Stimulated activated CD4-positive, alpha-beta T cell treated with anti-CD3 and anti-CD28 coated beads, Interleukin-2, amount 100 ng/mL, for 4 hours (primary cell): Measurements from ENCODE around the gene DIABLO.
"Not testable (repeated sequence)": the region's sequence is repeated elsewhere in the genome, so short reads cannot be mapped to it uniquely, and the experiment has no call there.

Source experiments
- DNase-seq: peaks from one replicate; pipeline ENCODE4 v3.0.0-alpha.2; 2020; ENCODE audit warnings: low read depth

The DIABLO gene

DNA sequence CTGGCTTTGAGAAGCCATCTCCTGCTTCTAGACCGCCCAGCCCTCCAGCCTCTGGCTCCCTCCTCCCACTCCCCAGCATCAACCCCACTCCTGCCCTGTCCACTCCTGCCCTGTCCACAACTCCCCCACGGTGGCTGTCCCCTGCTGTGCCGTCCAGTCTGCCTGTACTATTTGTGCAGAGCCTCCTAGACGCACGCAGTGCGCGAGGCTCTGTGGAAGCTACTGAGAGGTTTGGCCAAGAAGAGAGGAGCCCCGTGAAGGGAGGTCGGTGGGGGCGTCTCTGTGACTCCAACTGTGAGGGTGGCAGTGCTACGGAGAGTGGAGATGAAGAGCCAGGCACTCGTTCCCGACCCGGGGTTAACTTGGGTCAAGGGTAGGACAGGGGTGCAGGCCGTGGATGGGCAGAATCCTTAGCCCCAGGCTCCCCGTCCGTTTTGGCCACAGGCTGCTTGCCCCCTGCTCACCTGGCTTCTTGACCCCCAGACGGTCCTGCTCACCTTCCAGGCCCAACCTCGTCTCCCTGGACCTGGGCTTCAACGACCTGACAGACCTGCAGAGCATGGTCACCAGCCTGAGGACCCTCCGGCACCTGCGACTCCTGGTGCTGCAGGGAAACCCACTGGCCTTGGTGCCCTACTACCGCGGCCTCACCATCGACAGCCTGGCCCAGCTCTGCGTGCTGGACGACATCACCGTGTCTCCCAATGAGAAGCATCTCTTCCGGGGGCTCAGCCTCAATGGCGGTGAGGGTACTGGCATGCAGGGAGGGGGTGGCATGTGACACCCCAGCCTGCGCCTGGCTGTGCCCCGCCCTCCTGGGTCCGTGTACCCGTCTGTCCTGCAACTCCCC, 36.0 kb downstream of the DIABLO start:
- DNase-seq: no peak

DNA sequence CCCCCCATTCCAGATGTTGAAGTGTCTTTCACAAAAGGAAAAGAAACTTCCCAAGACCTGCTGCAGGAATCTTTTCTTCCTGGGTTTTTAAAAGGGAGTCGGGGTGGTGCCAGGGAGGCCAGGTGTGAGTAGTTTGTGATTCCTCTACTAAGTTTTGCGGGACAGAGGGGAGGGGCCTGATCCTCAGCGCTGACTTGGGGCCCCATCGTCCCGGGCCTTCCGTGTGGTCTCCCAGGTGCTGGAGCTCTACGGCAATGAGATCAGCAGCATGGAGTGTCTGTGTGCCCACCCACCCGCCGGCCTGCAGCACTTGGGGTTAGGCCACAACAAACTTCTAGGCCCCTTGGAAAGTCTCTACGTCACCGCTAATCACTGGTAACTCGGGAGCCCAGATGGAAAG, 38.4 kb downstream of the DIABLO start:
- DNase-seq: no peak

DNA sequence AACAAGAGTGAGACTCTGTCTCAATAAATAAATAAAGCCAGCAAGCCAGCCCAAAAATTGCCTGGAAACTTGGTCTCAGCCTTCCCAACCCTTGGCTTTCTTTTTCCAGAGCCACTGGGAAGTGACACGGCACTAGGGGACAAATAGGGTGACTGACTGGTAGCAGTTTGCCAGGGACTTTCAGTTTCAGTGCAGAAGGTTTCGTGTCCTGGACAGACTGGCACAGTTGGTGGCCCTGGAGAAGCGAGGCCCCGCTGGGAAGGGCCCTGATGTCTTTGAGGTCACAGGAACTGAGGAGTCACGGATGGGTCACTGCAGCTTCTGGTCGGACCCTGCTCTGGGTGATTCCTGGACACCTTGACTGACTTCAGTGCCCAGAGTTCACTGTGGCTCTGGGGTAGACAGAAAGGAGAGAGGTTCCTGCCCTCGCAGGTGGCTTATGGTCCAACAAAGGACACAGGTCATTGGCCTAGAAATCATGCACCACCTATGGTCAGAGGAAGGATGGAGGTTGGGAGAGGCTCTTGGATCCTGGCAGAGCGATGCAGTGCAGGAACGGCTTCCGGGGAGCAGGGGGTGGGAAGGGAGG, 40.3 kb downstream of the DIABLO start:
- no peak for DNase-seq

DNA sequence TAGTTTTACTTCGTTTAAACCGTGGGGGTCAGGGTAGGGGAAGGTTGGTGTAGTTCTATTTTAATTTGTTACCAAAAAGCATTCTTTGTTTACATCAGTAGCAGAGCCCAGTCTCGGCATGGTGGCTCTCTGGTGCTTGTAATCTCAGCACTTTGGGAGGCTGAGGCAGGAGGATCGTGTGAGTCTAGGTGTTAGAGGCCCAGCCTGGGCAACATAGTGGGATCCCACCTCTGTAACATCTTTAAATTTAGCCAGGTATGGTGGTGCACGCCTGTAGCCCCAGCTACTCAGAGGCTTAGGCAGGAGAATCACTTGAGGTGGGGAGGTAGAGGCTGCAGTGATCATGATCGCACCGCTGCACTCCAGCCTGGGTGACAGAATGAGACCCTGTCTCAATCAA, 40.8 kb downstream of the DIABLO start:
- DNase-seq: no peak

DNA sequence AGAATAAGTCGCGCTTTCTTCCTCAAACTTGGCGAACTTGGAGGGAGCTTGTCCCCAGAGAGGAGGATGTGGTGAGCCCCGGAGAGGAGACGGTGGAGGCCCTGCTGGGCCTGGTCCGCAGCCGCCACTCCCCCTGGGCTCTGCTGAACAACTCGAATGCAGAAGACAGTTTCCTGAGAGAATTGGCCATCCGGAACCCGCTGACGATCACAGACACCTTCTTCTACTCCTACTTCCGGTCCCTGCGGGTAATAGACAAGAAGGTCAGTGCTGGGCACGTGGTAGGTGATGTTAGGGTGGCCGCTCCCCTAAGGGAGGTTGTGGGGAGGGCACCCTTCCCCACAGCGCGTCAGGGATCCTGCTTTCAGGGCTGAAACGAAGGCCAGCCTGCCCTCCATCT, 41.3 kb downstream of the DIABLO start:
- DNase-seq: no peak

DNA sequence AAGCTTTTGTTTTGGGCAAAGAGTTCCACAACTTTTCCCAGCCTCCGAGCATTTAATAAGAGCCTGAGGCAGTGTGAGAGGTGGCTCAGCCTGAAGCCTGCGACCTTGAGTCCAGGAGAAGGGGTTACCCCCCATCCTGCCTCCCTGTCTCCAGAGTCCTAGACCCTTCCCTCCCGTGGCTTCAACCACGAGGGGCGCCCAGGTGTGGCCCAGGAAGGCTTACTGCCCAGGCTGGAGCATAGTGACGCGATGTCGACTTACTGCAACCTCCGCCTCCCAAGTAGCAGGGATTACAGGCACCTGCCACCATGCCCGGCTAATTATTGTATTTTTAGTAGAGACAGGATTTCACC, 42.3 kb downstream of the DIABLO start:
- DNase-seq: no peak

DNA sequence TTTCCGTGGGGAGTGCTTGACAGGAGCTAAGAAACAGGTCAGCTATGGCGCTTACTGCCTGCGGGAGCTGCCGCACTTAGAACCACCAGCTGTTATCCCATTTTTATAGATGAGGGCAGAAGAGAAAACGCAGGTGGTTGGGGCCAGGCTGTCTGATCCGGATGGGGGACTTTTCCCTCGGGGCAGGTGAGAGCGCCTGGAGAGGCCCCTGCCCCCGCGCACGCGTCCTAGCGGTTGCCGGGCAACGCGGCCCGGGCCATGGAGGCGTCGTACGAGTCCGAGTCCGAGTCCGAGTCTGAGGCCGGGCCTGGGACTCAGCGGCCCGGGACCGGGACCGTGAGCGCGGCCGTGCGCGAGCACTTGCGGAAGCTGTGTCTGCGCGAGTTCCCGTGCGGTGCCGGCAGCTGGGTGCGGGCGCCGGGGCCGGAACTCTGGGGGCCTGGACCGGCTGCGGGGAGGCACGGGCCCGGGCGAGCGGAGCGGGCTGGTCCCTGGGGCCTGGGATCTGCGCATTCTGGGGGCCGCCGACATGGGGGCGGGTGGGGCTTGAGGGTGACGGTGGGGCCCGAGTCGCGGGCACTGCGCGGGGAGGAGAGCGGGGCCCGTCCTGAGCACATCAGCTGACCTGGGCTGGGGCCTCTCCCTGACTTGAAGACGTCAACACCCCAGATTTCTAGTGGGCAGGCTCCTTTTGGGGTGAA, 42.8 kb downstream of the DIABLO start, which contains the start of gene LRRC43:
TSS of gene LRRC43 (plus strand) at position 237 of the 701 bp plus-strand sequence. CDS start at position 259, 22 bp downstream.
- DNase-seq: no peak

DNA sequence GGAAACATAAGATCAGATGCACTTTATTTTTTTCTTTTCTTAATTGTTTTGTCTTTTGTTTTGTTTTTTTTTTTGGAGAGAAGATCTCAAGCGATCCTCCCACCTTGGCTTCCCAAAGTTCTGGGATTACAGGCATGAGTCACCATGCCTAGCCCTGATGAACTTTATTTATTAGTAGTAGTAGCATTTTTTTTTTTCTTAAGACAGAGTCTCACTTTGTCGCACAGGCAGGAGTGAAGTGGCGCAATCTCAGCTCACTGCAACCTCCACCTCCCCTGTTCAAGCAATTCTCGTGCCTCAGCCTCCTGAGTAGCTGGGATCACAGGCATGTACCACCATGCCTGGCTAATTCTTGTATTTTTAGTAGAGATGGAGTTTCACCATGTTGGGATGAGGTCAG, 49.4 kb downstream of the DIABLO start:
- not testable (repeated sequence) for DNase-seq

DNA sequence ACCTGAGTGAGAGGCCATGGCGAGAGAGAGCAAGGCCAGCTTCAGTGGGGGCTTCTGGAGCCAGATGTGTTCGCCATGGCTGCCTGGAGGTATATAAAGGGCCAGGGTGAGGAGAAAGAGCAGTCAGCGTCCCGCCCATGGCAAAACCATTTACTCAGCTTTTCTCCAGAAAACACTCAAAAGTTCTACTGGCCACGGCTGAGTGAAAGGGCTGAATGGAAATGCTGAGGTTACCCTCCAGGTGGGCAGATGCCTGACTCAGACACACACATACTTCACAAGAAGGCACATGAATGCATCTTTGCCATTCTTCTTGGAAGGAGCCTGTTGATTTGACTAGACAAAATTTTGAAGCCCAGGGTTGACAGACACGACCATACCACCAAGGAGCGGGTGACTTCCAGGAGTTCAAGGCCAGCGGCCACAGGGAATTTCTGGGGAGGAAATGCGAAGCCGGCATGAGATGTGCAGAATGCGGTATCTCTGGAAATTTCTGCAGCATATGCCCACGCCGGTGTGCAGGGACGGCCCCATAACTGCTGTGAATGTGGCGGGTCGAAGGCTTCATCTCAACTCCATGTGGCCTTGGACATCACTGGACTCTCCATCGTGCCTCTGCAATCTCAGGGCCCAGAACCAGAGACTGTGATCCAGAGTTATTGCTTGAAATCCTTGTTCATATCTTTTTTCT, 51.6 kb downstream of the DIABLO start, which contains the start of gene IL31:
TSS of gene IL31 (minus strand) at position 67 of the 691 bp plus-strand sequence. CDS start at position 18, 49 bp downstream.
- DNase-seq: peak; percentile 9

DNA sequence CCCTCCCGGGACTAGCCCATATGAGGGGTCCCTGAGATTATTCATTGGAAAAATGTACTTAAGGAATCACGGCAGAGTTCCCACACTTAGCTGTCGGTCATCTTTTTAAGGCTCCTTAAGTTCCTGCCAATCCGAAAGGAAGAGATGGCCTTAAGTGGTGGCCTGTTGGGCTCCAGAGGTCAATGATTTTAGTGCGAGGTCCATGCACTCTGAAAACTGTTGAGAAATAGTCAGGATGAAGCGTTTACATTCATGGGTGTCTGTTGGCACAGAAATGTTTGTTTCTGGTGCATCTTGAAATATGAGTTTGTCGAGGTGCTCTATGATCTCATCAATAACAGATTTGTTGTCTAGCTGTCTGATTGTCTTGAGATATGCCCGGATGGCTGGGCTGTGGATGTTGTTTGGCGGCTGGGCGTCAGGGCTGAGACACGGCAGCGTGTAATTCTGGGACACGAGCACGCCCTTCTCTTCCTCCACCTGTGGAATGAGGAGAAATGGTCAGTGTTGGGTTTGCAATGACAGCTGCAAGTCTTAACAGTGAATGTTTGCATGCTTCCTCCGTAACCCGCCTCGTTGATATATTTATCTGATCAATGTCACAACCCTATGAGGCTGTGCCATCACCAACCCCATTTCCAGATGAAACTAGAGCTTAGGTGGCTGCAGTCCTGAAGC, 53.5 kb downstream of the DIABLO start:
- no peak for DNase-seq

DNA sequence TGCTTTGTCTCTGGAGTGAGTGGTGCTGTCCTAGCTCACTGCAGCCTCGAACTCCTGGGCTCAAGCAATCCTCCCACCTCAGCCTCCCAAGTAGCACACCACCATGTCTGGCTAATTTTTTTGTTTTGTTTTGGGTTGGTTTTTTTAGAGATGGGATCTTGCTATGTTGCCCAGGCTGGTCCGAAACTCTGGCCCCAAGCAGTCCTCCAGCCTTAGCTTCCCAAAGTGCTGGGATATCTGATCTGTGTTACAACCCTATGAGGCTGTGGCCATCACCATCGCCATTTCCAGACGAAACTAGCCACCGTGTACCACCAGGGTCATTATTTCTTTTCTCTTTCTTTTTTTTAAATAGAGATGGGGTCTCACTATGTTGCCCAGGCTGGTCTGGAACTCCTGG, 54.5 kb downstream of the DIABLO start:
- DNase-seq: no peak

DNA sequence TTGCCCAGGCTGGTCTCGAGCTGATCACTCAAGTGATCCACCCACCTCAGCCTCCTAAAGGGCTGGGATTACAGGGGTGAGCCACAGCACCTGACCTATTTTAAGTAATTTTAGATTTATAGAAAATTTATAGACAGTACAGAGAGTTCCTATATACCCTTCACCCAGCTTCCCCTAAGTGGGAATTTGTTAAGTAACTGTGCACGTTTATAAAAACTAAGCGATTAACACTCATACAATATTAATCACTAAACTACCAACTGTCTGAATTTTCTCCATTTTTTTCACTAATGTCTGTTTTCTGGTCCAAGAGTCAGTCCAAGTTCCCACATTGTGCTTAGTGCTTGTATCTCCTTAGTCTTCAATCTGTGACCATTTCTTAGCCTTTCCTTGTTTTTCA, 57.4 kb downstream of the DIABLO start:
- DNase-seq: no peak

DNA sequence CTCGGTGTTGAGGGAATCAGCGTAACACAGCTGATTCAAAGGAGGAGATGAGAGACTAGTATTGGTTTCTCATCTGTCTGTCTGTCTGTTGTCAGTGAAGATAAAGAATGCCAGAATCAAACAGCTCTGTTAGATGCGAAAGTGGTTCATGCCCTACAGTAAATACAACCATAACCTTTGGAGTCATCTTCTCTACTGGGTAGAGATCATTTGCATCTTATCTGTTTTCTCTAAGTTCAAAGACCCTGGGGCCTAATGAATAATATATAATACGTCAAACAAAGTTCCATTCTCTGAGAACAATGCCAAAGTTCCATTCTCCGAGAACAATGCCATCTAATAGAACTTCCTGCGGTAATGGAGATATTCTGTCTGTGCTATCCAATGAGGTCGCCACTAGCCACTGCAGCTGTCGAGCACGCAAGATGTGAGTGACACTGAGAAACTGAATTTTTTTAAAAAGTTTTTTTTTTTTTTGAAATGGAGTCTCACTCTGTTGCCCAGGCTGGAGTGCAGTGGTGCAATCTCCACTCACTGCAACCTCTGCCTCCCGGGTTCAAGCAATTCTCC, 58.4 kb downstream of the DIABLO start:
- no peak for DNase-seq

DNA sequence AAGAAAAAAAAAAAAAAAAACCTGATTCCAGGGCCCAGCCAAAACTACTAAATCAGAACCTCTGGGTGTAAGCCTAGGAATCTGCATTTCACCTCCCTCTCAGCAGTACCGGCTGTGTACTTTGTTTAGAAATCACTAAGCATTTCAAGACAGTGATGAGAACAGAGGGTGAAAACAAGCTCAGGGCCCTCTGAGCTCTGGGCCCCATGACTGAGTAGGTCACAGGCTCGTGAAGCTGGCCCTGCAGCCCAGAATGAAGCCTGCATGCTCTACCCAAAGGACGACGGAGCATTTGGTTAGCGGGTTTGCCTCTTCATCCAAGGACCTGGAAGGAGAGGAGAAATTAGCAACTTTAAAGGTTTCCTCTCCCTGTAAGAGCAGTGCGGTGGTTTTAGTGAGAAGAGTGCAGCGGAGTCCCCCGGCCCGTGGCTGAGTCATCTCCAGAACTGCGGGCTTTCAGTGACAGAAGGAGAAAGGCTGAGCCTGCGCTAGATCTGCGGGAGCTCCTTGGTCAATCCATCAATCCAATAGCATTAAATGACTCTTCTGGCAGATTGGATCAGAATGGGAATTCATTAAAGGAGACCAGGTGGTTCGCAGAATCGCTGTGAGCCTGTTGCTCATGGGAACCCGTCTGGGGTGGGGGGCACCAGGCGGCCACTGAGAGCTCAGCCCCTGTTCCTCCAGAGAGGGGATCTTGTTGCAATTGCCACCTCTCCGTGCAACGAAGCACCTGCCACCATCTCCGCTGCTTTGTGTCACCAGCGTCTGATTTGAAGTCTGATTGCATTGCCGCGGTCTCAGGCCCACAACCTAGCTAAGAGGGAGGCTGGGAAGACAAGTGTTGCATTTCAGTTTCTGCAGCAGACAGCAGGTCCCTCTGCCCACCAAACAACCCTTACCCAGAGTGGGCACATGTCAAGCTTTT, 59.2 kb downstream of the DIABLO start:
- DNase-seq: no peak

DNA sequence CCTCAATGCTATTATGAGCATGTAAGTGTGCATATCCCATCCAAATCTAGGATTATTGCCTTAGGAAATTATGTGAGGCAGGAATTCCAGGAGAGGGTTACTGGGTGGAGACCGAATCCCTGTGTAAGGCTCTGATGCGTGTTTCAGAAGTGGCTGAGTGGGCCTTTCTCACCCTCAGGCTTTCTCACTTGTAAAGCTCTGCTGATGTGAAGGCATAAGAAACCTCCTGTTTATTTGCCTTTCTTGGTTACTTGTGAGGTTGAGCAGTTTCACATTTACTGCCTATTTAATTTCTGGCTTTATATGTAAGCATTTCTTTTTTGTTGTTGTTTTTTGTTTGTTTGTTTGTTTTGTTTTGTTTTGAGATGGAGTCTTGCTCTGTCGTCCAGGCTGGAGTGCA, 62.9 kb downstream of the DIABLO start:
- DNase-seq: no peak

DNA sequence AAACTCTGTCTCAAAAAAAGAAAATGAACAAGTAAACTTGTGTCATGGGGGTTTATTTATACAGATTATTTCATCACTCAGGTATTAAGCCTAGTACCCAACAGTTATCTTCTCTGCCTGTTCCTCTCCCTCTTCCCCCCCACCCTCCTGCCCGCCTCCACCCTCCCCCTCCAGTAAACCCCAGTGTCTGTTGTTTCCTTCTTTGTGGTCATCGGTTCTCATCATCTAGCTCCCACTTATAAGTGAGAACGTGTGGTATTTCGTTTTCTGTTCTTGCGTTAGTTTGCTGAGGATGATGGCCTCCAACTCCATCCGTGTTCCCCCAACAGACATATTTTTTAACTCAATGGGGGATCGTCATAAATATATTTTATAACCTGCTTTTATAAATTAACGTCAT, 64.2 kb downstream of the DIABLO start:
- no peak for DNase-seq

DNA sequence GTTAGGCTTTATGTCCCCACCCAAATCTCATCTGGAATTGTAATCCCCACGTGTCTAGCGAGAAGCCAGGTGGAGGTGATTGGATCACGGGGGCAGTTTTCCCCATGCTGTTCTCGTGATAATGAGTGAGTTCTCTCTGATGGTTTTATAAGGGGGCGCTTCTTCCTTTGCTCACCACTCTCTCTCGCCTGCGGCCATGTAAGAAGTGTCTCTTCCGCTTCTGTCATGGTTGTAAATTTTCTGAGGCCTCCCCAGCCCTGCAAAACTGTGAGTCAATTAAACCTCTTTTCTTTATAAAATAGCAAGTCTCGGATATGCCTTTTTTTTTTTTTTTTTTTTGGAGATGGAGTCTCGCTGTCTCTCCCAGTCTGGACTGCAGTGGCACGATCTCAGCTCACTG, 65.1 kb downstream of the DIABLO start:
- DNase-seq: no peak

DNA sequence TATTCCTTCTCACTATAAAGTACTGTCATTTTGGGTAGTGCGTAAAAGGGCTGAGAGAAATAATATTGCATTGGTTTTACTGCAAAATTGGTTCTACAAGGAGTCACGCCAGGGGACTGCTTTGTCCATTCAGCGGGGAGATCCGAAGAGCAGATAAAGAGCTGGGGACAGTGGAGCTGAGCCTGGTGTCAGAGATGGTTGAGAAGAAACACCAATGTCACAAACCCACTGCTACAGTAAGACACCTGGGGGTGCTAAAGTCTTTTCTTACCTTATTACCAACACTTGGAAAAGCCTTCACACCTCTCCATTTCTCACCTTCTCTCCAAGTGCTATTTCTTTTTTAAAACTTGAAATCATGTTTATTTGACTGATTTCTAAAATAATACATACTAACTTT, 66.0 kb downstream of the DIABLO start:
- no peak for DNase-seq

DNA sequence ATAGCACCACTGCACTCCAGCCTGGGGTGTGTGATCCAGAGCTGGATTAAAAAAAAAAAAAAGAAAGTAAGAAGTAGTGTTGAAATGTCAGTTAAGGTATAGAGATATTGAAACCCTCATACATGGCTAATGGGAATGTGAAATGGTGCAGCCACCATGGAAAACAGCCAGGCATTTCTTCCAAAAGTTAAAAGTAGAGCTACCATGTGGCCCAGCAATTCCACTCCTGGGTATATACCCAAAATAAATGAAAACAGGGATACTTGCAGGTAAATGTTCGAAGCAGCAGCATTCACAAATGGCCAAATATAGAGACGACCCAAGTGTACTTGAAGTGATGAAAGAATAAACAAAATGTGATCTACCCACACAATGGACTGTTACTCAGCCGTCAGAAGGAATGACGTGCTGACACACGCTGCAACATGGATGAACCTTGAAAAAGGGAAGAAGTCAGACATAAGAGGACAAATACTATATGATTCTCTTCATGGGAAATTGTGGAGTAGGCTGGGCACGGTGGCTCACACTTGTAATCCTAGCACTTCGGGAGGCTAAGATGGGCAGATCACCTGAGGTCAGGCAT, 67.1 kb downstream of the DIABLO start:
- DNase-seq: no peak
